GM18519 (cell line): ENCODE results near the gene SOX10.
"Not testable (repeated sequence)": the region's sequence is repeated elsewhere in the genome, so short reads cannot be mapped to it uniquely, and the experiment has no call there.

Experiments used
- ATAC-seq: cut with Tn5 transposase; IDR thresholded peaks from one replicate; pipeline ENCODE4 v1.9.1; 2021; ENCODE audit warnings: mild to moderate bottlenecking, moderate library complexity; ENCODE audit not compliant: unreplicated experiment, low FRiP score

SOX10 gene

DNA sequence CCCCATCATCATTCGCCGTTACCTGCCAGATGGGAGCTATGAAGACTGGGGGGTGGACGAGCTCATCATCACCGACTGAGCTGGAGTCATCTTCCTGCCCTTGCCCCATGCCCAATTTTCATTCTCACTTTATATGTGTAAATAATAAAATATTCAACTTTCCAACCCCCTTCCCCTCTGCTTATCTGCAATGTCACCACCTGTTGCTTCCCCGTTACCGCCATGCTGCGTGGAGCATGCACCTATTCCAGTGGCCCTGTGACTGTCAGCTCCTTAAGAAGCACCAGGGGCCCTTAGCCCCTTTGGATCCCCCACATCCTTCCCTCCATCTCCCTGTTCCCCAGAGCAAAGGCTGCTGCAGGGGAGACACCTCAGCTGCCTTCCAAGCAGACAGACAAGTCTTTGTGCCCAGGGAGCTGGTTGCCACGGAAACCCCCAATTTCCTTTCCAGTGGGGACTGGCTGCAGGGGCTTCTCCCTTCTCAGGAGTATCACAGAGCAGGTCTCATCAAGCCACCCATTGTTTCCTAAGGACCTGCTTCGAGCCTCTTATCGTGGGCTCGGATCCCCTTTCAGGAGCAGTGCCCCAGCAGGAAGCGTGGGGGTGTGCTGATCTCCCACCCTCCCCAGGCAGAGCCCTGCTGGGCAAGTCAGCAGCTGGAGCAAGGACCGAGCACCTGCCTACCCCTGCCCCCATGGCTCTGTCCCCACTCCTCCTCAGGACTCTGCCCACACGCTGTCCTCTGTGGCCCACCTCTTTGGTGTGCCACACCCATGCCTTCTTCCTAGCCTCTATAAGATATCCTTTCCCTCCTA is 16.5 kb downstream of the SOX10 start:
- no peak for ATAC-seq

DNA sequence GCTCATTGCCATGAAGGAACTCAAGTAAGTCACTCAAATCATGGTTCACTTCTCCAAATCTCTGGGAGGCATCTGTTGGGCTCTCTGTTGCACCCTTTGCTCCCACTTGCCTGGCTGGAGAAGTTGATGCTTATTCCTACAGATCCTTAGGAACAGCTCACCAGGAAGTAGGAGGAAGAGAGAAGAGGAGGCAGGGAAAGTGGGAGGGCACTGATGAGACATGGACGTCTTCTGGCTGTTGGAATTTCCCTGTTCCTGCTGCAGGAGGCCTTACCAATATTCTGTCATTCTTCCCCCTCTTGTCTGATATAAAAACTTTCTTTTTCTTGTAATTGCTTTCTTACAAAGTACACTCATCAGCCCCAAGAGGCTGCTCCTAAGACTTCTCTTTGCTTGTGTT is 17.2 kb downstream of the SOX10 start:
- ATAC-seq: no peak

DNA sequence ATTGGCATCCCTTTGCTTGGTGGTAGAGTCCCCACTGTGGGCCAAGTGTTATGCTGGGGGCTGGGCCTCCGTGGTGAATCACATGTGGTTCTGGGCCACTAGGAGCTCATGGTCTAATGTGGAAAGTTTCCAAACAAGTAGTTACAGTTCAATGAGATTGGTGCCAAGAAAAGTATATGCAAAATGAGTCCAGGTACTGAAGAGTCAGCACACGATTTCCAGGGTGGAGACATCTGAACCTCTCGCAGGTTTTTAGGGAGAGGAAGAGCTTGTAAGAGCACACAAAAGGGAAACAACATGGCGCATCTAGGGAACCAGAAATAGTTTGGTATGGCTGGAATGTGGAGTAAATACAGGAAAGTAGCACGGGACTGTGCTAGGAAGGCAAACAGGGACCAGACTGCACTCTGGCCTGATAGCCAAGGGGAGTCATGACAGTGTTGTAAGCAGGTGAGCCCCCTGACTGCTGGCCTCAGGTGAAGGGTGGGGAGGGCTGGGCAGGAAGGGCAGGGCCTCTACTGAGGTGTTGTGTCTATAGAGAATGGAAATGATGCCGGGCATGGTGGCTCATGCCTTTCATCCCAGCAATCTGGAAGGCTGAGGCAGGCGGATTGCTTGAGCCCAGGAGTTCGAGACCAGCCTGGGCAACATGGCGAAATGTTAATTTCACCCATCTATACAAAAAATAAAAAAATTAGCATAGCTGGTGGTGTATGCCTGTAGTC is 18.3 kb downstream of the SOX10 start:
- ATAC-seq: no peak

DNA sequence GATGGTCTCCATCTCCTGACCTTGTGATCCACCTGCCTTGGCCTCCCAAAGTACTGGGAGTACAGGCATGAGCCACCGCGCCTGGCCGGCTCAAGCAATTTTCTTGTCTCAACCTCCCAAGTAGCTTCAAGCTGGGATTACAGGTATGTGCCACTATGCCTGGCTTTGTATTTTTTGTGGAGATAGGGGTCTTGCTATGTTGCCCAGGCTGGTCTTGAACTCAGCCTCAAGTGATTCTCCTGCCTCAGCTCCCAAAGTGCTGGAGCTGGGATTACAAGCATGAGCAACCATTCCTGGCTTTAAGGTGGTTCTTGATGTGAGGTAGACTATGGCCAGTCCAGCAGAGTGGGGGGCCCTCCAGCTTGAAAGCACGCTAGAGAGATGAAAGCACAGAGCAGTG is 23.3 kb downstream of the SOX10 start:
- ATAC-seq: no peak

DNA sequence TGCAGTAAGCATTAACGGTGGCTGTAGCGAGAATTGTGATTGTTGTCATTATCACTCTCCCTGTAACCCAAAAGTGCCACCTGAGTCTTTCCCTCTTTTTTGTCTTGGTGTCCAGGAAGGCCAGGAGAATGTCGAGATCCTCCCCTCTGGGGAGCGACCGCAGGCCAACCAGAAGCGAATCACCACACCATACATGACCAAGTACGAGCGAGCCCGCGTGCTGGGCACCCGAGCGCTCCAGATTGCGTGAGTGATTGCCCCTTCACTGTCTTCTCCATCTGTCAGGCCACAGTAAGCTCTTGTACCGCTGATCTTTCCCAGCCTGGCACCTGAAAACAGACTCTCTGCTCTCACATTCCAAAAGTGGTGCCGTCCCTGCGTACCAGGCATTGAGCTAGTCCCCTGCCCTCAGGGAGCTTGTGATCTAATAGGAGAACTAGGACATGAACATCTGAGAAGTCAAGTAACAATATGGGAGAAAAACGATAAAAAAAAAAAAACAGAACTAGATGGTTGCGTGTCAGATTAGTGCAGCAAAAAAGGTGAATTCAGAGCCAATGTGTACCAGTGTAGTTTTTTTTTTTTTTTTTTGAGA is 25.0 kb downstream of the SOX10 start:
- no peak for ATAC-seq

DNA sequence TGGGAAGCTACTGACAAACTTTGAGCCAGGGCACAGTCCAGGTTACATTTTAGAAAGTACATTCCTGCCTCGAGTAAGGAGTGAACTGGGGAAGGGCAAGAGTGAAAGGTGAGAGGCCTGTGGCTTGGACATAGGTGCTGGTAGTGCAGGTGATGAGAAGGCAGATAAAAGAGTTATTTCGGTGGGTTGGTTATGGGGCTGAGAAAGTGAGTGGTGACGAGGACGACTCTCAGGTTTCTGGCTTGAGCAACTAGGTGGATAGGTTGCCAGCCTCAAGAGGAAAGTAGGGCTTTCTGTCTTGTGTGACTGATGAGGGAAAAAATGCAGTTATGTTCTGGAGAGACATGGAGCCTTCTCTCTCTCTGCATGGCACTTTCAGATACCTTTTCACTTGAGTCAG is 27.1 kb downstream of the SOX10 start:
- ATAC-seq: no peak

DNA sequence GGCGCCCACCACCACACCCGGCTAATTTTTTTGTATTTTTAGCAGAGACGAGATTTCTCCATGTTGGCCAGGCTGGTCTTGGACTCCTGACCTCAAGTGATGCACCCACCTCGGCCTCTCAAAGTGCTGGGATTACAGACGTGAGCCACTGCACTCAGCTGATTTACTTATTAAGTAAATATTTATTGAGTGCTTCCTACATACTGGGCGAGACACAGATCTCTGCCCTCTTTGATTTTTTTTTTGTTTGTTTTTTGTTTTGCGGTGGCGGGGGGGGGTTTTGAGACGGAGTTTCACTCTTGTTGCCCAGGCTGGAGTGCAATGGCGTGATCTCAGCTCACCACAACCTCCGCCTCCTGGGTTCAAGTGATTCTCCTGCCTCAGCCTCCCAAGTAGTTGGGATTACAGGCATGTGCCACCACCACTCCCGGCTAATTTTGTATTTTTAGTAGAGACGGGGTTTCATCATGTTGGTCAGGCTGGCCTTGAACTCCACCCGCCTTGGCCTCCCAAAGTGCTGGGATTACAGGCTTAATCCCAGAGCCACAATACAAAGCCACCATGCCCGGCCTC is 28.4 kb downstream of the SOX10 start:
- not testable (repeated sequence) for ATAC-seq

DNA sequence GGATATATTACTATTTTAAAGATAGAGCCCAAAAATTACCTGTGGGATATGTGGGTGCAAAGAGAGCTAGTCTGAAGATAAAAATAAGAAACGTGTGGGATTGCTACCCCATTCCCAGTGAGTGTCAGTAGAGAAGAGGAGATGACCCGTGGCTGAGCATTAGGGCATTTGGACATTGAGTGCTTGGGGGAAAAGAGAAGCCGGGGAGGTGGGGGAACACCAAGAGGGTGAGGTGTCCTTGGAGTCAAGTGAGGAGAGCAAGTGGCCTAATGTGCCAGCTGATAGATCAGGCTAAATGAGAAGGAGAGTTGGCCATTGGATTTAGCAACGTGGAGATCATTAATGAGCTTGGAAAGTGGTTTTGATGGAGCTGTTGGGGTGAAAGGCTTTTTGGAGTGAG is 29.7 kb downstream of the SOX10 start:
- no peak for ATAC-seq

DNA sequence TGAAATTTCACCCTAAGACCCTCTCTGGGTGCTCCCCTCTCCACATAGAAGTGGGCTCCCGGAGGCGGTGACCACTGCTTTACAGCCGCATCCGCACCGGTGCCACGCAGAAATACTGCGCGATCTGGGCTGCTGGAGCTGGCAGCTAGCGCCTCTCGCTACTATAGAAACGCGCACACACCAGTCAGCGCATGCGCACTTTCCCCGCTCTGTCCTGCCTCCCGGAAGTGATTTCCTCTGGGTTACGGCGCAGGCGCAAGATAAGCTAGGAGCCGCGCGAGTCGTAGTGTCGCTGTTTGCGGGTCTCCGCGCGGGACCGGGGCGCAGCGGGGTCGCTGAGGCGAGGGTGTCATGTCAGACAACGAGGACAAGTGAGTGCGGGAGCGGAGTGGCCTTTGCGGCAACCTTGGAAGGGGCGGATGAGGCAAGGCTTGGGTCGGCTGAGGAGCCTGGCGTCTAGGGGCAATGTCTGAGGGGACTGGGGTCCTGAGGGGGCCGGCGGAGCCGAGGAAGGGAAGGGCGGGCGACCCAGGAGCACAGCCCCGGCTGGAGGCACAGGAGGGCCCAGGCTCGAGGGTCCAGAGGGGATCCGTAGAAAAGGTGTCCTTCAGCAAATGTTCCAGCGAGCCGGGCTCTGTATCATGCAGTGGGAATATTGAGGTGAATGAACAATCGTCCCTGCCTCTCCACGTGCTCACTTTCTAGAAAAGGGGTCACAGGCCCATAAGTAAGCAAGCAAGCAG is 30.7 kb downstream of the SOX10 start, which contains the start of the genes C22orf23 and POLR2F:
C22orf23 (minus strand) TSS at position 165 of the 743 bp plus-strand sequence. CDS start 452 bp downstream, outside the sequence.
POLR2F (plus strand) TSS at position 263 of the 743 bp plus-strand sequence; CDS start at position 352, 89 bp downstream.
- ATAC-seq: peak; percentile 80

DNA sequence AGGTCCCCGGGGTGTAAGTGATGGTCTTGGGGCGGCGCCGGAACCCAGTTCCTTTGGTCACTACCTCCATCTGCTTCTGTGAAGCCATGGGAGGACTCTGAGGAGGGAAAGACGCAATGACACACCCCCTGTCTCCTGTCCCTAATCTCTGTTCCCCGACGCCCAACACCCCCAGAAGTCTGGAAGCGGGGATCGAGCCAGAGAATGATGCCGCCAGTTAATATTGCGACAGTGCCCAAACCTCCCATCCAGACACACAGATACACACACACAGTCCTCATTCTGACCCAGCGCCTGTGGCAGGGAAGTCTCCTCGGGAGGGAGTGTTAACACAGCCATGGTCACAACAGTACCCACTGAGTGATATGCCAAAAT is 31.3 kb downstream of the SOX10 start:
- ATAC-seq: no peak

DNA sequence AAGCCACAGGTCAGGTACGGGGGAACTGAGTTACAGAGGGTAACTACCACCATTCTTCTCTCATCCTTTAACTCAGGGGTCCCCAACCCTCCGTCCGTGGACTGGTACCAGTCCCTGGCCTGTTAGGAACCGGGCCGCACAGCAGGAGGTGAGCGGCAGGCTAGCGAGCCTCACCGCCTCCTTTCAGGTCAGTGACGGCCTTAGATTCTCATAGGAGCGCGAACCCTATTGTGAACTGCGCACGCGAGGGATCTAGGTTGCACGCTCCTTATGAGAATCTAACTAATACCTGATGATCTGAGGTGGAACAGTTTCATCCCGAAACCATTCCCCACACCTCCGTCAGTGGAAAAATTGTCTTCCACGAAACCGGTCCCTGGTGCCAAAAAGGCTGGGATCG is 31.7 kb downstream of the SOX10 start:
- ATAC-seq: not testable (repeated sequence)

DNA sequence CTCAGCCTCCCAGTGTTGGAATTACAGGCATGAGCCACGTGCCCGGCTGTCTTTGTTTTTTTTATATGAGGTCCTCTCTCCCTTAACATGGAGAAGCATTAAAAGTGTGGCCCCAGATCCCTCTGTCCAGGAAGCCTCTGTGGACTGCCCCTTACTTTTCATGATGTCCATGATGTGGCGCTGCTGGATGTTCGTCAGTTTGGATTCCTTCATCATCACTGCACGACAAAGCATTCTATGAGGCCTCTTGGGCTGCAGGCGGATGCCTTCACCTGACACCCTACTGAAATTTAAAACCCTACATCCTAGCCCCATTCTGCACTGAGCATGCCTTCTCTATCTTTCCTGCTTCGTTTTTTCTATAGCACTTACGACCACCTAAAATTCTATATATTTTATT is 33.0 kb downstream of the SOX10 start:
- ATAC-seq: no peak

DNA sequence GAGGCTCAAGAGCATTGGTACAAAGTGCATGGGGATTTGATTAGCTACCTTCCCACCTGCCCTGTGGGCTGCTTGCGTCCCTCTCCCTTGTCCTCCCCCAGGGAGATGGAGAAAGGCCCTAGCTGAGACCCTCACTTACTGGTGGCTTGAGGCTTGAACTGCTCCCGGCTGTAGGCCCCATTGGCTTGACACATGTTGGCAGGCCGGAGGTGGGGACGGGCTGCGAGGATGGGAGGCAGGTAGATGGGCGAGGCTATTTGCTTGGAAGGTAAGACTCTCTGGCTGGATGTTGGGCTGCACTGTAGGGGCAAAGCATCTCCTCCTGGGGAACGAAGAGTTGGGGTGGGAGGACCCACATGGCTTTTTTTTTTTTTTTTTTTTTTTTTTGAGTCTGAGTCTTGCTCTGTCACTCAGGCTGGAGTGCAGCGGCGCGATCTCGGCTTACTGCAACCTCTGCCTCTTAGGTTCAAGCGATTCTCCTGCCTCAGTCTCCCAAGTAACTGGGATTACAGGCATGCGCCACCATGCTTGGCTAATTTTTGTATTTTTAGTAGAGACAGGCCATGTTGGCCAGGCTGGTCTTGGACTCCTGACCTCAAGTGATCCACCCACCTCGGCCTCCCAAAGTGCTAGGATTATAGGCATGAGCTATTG is 37.1 kb downstream of the SOX10 start:
- not testable (repeated sequence) for ATAC-seq

DNA sequence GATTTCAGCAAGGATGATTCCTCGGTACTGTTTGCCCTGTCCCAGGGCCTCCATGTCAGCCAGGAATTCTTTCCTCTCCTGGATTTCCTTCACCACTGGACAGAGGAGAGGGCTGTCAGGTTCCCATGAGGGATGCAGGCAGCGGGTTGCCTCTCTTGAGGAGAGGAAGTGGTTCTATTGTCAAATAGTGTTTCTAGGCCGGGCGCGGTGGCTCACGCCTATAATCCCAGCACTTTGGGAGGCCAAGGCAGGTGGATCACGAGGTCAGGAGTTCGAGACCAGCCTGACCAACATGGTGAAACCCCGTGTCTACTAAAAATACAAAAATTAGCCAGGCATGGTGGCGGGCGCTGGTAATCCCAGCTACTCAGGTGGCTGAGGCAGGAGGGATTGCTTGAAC is 39.9 kb downstream of the SOX10 start:
- ATAC-seq: not testable (repeated sequence)

DNA sequence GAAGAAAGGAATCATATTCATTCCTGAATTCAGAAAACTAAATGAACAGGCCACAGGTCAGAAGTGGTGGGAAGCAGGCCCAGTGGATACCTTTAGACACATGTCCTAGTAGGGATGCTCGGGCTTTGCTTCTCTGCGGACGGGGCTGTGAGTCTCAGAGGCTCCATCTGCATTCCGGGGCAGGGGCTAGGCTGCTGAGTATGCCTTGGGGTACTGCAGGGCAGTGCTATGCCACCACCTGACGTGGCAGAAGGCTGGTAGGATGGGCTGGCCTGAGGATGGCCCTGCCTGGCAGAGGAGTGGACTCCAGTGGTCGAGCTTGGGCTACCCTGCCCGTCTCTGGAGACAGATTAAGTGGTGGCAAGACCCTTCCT is 40.5 kb downstream of the SOX10 start:
- no peak for ATAC-seq

DNA sequence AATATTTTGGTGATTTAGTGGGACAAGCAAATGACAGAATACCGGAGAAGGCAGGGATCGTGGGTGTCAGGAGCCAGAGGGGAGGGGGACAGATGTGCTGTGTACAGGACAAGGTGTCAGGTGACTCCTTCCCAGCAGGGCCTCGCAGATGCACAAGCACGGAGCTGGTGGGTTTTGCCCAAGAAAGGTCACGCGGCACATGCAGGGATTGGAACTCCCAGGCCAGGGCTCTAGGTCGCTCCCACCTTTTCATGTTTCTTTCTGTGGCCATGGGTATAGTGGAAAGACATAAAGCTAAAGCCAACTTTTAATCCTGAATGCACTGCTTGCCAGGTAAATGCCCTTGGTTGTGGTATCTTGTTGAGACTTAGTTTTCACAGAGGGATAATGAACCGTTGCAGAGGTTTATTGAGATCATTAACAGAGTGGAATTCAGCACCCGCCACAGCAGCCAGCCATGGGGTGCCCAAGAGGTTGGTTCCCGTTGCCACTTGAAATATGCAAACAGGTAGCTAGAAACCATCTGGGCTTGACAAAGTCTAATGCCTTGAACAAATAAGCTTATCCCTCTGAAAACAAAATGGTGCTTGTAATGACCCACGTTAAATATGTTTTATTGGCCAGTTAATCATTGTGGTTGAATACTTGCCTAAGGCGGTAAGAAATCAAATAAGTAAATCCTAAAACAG is 41.1 kb downstream of the SOX10 start:
- no peak for ATAC-seq

DNA sequence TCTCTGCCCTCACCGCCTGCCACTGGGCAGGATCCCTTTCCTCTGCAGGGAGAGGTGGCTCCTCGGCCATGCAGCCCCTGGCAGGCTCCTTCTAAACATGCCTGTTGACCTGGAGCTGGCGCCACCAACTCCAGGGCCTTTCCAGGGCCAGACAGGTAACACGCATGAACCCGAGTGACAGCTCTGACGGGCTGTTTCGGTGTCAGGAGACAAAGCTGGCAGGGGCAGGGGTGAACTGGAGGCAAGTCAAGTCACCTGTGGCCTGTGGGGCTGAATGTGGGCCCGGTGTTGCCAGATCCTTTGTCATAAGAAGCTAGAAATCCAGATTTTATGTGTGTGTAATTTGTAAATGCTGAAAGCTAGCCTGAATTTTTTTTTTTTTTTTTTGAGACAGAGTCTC is 42.2 kb downstream of the SOX10 start:
- no peak for ATAC-seq

DNA sequence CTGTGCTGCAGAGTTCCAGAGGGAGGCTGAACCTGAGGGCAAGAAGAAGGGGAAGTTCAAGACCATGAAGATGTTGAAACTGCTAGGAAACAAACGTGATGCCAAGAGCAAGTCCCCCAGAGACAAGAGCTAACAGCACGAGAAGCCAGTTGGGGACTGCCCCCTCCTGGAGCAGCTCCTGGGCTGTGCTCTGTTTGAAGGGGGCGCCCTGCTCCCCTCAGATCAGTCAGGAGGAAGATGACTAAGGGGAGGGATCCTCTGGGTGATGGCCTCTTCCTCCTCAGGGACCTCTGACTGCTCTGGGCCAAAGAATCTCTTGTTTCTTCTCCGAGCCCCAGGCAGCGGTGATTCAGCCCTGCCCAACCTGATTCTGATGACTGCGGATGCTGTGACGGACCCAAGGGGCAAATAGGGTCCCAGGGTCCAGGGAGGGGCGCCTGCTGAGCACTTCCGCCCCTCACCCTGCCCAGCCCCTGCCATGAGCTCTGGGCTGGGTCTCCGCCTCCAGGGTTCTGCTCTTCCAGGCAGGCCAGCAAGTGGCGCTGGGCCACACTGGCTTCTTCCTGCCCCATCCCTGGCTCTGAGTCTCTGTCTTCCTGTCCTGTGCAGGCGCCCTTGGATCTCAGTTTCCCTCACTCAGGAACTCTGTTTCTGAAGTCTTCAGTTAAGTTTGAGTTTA is 43.5 kb downstream of the SOX10 start:
- no peak for ATAC-seq
